DMS79 (cell line): ENCODE results near the gene SRGAP2B.
"Not testable (repeated sequence)": the region's sequence is repeated elsewhere in the genome, so short reads cannot be mapped to it uniquely, and the experiment has no call there.

Experiments used
- DNase-seq: peaks from one replicate; lab custom pipeline; 2025; lab: John Stamatoyannopoulos, UW

SRGAP2B gene

GRCh38 chr1:144894454-144895201 is 200.5 kb downstream of the SRGAP2B start:
- not testable (repeated sequence) for DNase-seq

GRCh38 chr1:144893710-144894438 is 201.3 kb downstream of the SRGAP2B start:
- not testable (repeated sequence) for DNase-seq

GRCh38 chr1:144893062-144893461 is 202.1 kb downstream of the SRGAP2B start:
- DNase-seq, result not testable (repeated sequence)

- DNase-seq, result not testable (repeated sequence)
Observed at GRCh38 chr1:144889450-144890115, 205.5 kb downstream of the SRGAP2B start.

GRCh38 chr1:144883022-144883421 is 212.1 kb downstream of the SRGAP2B start:
- not testable (repeated sequence) for DNase-seq

GRCh38 chr1:144882343-144882742 is 212.8 kb downstream of the SRGAP2B start:
- DNase-seq, result not testable (repeated sequence)

GRCh38 chr1:144858607-144859006 is 236.5 kb downstream of the SRGAP2B start:
- not testable (repeated sequence) for DNase-seq
